GM12874 (cell line): ENCODE measurements around the gene PITPNB.

ENCODE experiments used
- CTCF ChIP-seq: IDR thresholded peaks from 2 replicates; pipeline ENCODE4 v1.5.1; 2011; ENCODE audit warnings: low read depth, mild to moderate bottlenecking, control low read depth, low read length, moderate library complexity; ENCODE audit not compliant: insufficient read depth

The PITPNB gene

GRCh38 chr22:27934069-27934468 lies 15.0 kb upstream of the PITPNB start:
- TF ChIP-seq CTCF: no peak

GRCh38 chr22:27933186-27933983 lies 14.3 kb upstream of the PITPNB start:
- no peak for TF ChIP-seq CTCF

- no peak for TF ChIP-seq CTCF
Measured at GRCh38 chr22:27930331-27931060, 11.4 kb upstream of the PITPNB start.

GRCh38 chr22:27927608-27928007 lies 8.6 kb upstream of the PITPNB start:
- no peak for TF ChIP-seq CTCF

- TF ChIP-seq CTCF: no peak
Measured at GRCh38 chr22:27925331-27925730, 6.3 kb upstream of the PITPNB start.

GRCh38 chr22:27919942-27920755 lies 1.1 kb upstream of the PITPNB start:
- no peak for TF ChIP-seq CTCF
